Measurements from ENCODE around the gene CHST6. TPM values are rescaled to one million over a fixed set of nuclear protein-coding genes. Genes with fewer than 3 reads are reported as not detected.
"Not testable (repeated sequence)": the region's sequence is repeated elsewhere in the genome, so short reads cannot be mapped to it uniquely, and the experiment has no call there.

The CHST6 gene
- not detected for total RNA-seq

GRCh38 chr16:75495076-75495674 is at the start of gene CHST6:
Gene CHST6, minus strand, starts transcription at chr16:75495441. Its CDS starts 15,613 bp downstream, at chr16:75479828.
- DNase-seq: no peak

- not testable (repeated sequence) for DNase-seq
Observed at GRCh38 chr16:75542462-75542861, 47.2 kb upstream of the CHST6 start.

- DNase-seq: no peak
Observed at GRCh38 chr16:75541236-75541635, 46.0 kb upstream of the CHST6 start.

GRCh38 chr16:75538882-75539565 is 43.8 kb upstream of the CHST6 start:
- DNase-seq: not testable (repeated sequence)

- no peak for DNase-seq
Observed at GRCh38 chr16:75537776-75538175, 42.5 kb upstream of the CHST6 start.

- DNase-seq: no peak
Observed at GRCh38 chr16:75535901-75536300, 40.7 kb upstream of the CHST6 start, which contains the start of gene CHST5. Gene CHST5, minus strand, starts transcription at chr16:75536108. Its CDS starts 5,724 bp downstream, at chr16:75530384.

GRCh38 chr16:75535211-75535843 is 40.1 kb upstream of the CHST6 start:
- no peak for DNase-seq

GRCh38 chr16:75534560-75535205 is 39.4 kb upstream of the CHST6 start:
- DNase-seq: no peak

GRCh38 chr16:75532791-75533190 is 37.5 kb upstream of the CHST6 start:
- no peak for DNase-seq

GRCh38 chr16:75532142-75532765 is 37.0 kb upstream of the CHST6 start:
- DNase-seq: no peak

GRCh38 chr16:75529959-75530358 is 34.7 kb upstream of the CHST6 start:
- no peak for DNase-seq

GRCh38 chr16:75529056-75529905 is 34.0 kb upstream of the CHST6 start:
- DNase-seq: no peak

- no peak for DNase-seq
Observed at GRCh38 chr16:75527825-75528299, 32.6 kb upstream of the CHST6 start.

- DNase-seq: no peak
Observed at GRCh38 chr16:75526032-75526790, 31.0 kb upstream of the CHST6 start.

GRCh38 chr16:75519175-75519574 is 23.9 kb upstream of the CHST6 start:
- no peak for DNase-seq

GRCh38 chr16:75516189-75516966 is 21.1 kb upstream of the CHST6 start:
- DNase-seq: peak; percentile 17

- no peak for DNase-seq
Observed at GRCh38 chr16:75514296-75514695, 19.1 kb upstream of the CHST6 start.

- DNase-seq: no peak
Observed at GRCh38 chr16:75506574-75506973, 11.3 kb upstream of the CHST6 start.

- DNase-seq: no peak
Observed at GRCh38 chr16:75506107-75506506, 10.9 kb upstream of the CHST6 start.

- no peak for DNase-seq
Observed at GRCh38 chr16:75503801-75504200, 8.6 kb upstream of the CHST6 start.

Measured in effector CD4-positive, alpha-beta T cell (primary cell).